SU-DHL-6 (cell line): Measurements from ENCODE around the gene RPS6KA2.
A peak's percentile ranks its signal among the peaks of the same experiment; 100 is the strongest.

Source experiments
- H2AFZ ChIP-seq: fragments of 200-600 bp; sonication (generic); 2 replicates; pipeline ENCODE4 v1.6.1; 2014; ENCODE audit warnings: low read depth, mild to moderate bottlenecking, moderate library complexity, mixed read lengths, antibody characterized with exemption, low read length; ENCODE audit not compliant: severe bottlenecking
- H3F3A ChIP-seq: fragments of 200-600 bp; shearing (Covaris generic); 2 replicates; pipeline ENCODE4 v1.6.0; 2016; ENCODE audit warnings: antibody characterized with exemption, mild to moderate bottlenecking; ENCODE audit not compliant: insufficient read depth
- H3K27ac ChIP-seq: fragments of 200-600 bp; sonication (generic); 2 replicates; pipeline ENCODE4 v1.5.1; 2016; ENCODE audit warnings: low read depth, mild to moderate bottlenecking, low read length, moderate library complexity, mixed read lengths
- H3K27me3 ChIP-seq: fragments of 200-600 bp; sonication (generic), shearing (Covaris generic); 2 replicates; pipeline ENCODE4 v1.6.0; 2014; ENCODE audit warnings: mild to moderate bottlenecking, low read length
- H3K36me3 ChIP-seq: fragments of 200-600 bp; sonication (generic); 2 replicates; pipeline ENCODE4 v1.6.1; 2014; ENCODE audit warnings: mild to moderate bottlenecking, low read length, mixed read lengths
- H3K4me2 ChIP-seq: fragments of 300-600, 200-600 bp; shearing (Covaris generic), sonication (generic); 2 replicates; pipeline ENCODE4 v1.6.0; 2014; ENCODE audit warnings: low read length, low read depth, mild to moderate bottlenecking; ENCODE audit not compliant: poor library complexity, severe bottlenecking
- H3K4me3 ChIP-seq: fragments of 200-600 bp; sonication (generic); 2 replicates; pipeline ENCODE4 v1.5.1; 2014; ENCODE audit warnings: antibody characterized with exemption, low read length, mild to moderate bottlenecking, mixed read lengths; ENCODE audit not compliant: insufficient read depth, poor library complexity, severe bottlenecking
- H3K79me2 ChIP-seq: fragments of 200-600 bp; sonication (generic); 2 replicates; pipeline ENCODE4 v1.6.1; 2014; ENCODE audit warnings: mild to moderate bottlenecking, low read length, moderate library complexity; ENCODE audit not compliant: insufficient read depth
- H3K9ac ChIP-seq: fragments of 200-600 bp; sonication (generic); 2 replicates; pipeline ENCODE4 v1.7.0; 2014; ENCODE audit warnings: mild to moderate bottlenecking, low read length
- H3K9me2 ChIP-seq: fragments of 200-600 bp; sonication (generic); replicated peaks from 2 replicates; pipeline ENCODE4 v1.6.1; 2014; ENCODE audit warnings: low read length; ENCODE audit not compliant: insufficient read depth
- H3K9me3 ChIP-seq: fragments of 200-600 bp; sonication (generic); 2 replicates; pipeline ENCODE4 v1.6.1; 2014; ENCODE audit warnings: low read length, mixed read lengths; ENCODE audit not compliant: insufficient read depth
- H4K20me1 ChIP-seq: fragments of 200-600 bp; sonication (generic); 2 replicates; pipeline ENCODE4 v1.6.1; 2014; ENCODE audit warnings: low read depth, mild to moderate bottlenecking, antibody characterized with exemption, low read length, moderate library complexity, mixed read lengths
- EZH2phosphoT487 ChIP-seq: fragments of 200-600 bp; sonication (generic), shearing (Covaris generic); conservative IDR thresholded peaks from 2 replicates; pipeline ENCODE4 v1.6.1; 2018; ENCODE audit warnings: mild to moderate bottlenecking, antibody characterized with exemption, low read length, moderate library complexity, mixed read lengths
- TF ChIP-seq, protein P1 (sequence below): fragments of 200-600 bp; sonication (generic); IDR thresholded peaks from one replicate; pipeline ENCODE4 v1.5.1; 2017; ENCODE audit warnings: antibody characterized with exemption, mild to moderate bottlenecking, low read length, moderate library complexity; ENCODE audit not compliant: insufficient read depth, poor library complexity, severe bottlenecking

Gene RPS6KA2

DNA sequence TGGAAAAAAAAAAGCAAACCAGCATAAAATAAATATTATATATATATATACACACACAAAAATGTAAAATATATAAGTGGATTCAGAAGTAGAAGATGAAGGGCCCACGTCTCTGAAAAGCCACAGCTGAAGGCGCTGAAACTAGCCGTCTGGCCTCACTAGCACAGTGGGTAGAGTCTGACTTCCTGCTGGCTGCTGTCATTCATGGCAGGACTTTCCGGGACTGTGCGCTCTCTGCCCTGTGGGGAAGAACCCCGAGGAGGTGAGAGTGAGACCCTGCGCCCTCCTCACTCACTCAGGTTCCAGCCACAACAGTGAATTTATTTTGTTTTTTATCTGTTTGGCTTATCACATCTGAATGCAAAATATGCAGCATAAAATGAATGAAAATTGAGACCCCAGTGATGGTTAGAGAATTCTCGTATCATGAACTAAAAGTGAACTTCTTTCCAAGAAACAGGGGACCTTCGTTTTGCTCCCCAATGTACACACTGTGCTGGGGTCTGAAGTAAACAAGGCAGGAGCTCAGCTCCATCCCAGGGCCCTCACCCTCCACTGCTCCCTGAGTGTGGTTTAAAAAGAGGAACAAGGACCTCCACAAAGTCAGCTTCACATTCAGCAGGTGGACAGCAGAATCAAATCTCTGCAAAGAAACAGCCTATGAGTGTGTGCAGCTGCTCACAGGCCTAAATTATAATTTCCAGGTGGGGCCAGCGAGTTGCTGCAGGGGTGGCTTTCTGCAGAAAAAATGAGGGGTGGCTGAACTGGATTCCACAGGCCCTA, 39.2 kb downstream of the RPS6KA2 start:
- Histone ChIP-seq H3K9ac (no peak overlapping the region), H3K79me2 (no peaks in the 10 kb centered on the region), H3K4me3 (no peak overlapping the region), H2AFZ (no peak overlapping the region), H3K27ac (peak overlapping the region; percentile 77), H3K9me3 (no peaks in the 10 kb centered on the region), H3K27me3 (no peaks in the 10 kb centered on the region), H4K20me1 (no peaks in the 10 kb centered on the region), H3K4me2 (peak overlapping the region; percentile 38), H3K9me2 (no peaks in the 10 kb centered on the region), H3K36me3 (no peaks in the 10 kb centered on the region), H3F3A (0 out of 2 replicates have a peak, but pooled peaks cover 3% of the 10 kb centered on the region)
- no peak for TF ChIP-seq EZH2phosphoT487

DNA sequence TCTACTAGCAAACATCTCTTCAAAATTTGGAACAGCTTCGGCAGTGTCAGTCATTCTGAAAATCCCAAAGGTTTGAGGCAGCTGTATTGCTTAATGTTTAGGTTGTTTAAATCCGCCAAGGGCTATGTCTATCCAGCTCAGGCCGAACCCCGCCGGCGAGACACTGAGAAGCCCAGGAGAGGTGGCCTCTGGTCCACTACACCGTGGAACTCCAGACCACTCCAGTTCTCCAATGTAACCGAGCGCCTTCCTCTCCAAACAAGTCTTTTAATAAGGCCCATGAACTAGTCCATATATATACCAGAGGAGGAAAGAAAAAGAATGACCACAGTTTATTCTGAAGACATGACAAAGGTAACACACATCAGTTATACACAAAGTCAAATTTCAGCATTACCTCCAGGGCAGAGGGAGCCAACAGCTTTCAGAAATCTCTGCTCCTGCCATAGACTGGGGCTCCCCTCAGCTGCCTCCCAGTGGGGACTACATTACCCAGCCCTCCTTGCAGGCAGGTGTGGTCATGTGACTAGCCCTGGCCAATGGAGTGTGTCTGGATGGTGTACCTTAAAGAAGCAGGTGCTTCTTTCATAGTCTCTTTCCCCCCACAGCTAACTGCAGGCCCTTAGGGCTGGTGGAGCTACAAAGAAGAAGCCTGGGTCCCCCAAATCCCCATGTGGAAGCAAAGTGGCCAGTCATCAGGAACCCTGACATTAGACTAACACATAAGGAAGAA, 40.5 kb downstream of the RPS6KA2 start, which contains the start of gene RAMACL:
Gene RAMACL, minus strand, starts transcription at position 255 of the 733 bp plus-strand sequence. Its CDS starts 201 bp downstream, at position 54.
- Histone ChIP-seq H3K27ac (peak within 1 kb of the TSS; percentile 77), H3K4me2 (peak within 1 kb of the TSS; percentile 38), H3K9me2 (no peaks in the 10 kb centered on the region), H3K9ac (no peak within 1 kb of the TSS), H3K27me3 (no peaks in the 10 kb centered on the region), H3K79me2 (no peaks in the 10 kb centered on the region), H3F3A (0 out of 2 replicates have a peak, but pooled peaks cover 3% of the 10 kb centered on the region), H3K36me3 (no peaks in the 10 kb centered on the region), H2AFZ (peak within 1 kb of the TSS; percentile 14), H4K20me1 (no peaks in the 10 kb centered on the region), H3K4me3 (no peak within 1 kb of the TSS), H3K9me3 (no peaks in the 10 kb centered on the region)
- TF ChIP-seq, protein P1, sequence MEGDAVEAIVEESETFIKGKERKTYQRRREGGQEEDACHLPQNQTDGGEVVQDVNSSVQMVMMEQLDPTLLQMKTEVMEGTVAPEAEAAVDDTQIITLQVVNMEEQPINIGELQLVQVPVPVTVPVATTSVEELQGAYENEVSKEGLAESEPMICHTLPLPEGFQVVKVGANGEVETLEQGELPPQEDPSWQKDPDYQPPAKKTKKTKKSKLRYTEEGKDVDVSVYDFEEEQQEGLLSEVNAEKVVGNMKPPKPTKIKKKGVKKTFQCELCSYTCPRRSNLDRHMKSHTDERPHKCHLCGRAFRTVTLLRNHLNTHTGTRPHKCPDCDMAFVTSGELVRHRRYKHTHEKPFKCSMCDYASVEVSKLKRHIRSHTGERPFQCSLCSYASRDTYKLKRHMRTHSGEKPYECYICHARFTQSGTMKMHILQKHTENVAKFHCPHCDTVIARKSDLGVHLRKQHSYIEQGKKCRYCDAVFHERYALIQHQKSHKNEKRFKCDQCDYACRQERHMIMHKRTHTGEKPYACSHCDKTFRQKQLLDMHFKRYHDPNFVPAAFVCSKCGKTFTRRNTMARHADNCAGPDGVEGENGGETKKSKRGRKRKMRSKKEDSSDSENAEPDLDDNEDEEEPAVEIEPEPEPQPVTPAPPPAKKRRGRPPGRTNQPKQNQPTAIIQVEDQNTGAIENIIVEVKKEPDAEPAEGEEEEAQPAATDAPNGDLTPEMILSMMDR = no peak
- no peak for TF ChIP-seq EZH2phosphoT487

DNA sequence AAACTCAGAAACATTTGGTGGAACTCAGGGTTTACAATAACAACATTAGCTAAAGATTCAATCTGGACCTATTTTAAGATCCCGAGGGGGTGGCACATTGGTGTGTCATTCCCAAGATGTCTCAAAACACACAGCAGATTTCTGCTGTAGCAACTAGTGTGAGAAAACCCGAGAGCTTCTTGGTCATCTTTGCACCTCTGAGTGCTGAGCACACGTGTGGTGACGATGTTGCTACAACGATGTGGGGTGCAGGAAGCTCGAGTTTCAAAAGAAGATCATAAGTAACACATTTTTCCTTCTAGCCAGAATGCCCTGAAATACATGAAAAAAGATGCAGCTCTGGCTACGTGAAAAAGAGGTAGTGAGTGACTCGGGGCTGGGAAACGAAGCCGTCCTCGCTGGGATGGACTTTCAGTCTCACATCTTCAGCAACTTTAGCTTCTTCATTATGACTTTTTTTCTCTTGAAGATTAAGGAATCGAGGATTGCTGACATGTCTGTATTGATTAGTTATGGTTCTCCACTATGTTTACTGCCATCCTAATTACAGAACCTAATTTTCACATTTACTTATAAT, 42.1 kb downstream of the RPS6KA2 start:
- Histone ChIP-seq H3K27me3 (no peaks in the 10 kb centered on the region), H3K27ac (no peak overlapping the region), H3K4me2 (no peak overlapping the region), H3K9me3 (no peaks in the 10 kb centered on the region), H2AFZ (no peak overlapping the region), H3K79me2 (no peaks in the 10 kb centered on the region), H3K4me3 (no peak overlapping the region), H4K20me1 (no peaks in the 10 kb centered on the region), H3K9ac (no peak overlapping the region), H3F3A (0 out of 2 replicates have a peak, but pooled peaks cover 3% of the 10 kb centered on the region), H3K36me3 (no peaks in the 10 kb centered on the region), H3K9me2 (no peaks in the 10 kb centered on the region)
- TF ChIP-seq EZH2phosphoT487 = no peak
- TF ChIP-seq, protein P1 = no peak
